Neural progenitor cell (in vitro differentiated cells): Measurements from ENCODE around the gene DRC1.
"Not testable (repeated sequence)": the region's sequence is repeated elsewhere in the genome, so short reads cannot be mapped to it uniquely, and the experiment has no call there.

Experiments
- CTCF ChIP-seq: fragments of 200-600 bp; sonication (generic); IDR thresholded peaks from 2 replicates; pipeline ENCODE4 v1.5.1; 2017; ENCODE audit warnings: antibody characterized with exemption, mild to moderate bottlenecking
- EZH2 ChIP-seq: fragments of 200-600 bp; sonication (generic); IDR thresholded peaks from 2 replicates; pipeline ENCODE4 v1.6.1; 2017; ENCODE audit warnings: antibody characterized with exemption, mild to moderate bottlenecking, moderate library complexity
- EZH2phosphoT487 ChIP-seq: fragments of 200-600 bp; sonication (generic); IDR thresholded peaks from 2 replicates; pipeline ENCODE4 v1.6.1; 2017; ENCODE audit warnings: antibody characterized with exemption

- not testable (repeated sequence) for TF ChIP-seq CTCF, EZH2, EZH2phosphoT487
Measured at GRCh38 chr2:26370909-26371308, 30.8 kb upstream of the DRC1 start.
